ENCODE results near the gene CD38.

Gene CD38

DNA sequence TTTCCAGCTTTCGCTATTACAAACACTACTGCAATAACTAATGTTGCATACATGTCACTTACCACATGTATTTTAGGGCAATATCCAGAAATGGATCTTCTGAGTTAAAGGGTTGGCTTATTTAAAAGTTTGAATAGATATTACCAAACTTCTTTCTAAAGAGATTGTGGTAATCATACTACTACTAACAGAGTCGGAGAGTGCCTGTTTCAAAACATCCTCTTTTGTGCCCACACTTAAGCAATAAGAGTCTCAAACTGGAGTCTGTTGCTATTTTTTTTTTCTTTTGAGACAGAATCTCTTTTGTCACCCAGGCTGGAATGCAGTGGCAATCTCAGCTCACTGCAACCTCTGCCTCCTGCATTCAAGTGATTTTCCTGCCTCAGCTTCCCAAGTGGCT is 124.6 kb downstream of the CD38 start:
- DNase-seq: no peak
